ENCODE results near the gene ARID1B.

Gene ARID1B

DNA sequence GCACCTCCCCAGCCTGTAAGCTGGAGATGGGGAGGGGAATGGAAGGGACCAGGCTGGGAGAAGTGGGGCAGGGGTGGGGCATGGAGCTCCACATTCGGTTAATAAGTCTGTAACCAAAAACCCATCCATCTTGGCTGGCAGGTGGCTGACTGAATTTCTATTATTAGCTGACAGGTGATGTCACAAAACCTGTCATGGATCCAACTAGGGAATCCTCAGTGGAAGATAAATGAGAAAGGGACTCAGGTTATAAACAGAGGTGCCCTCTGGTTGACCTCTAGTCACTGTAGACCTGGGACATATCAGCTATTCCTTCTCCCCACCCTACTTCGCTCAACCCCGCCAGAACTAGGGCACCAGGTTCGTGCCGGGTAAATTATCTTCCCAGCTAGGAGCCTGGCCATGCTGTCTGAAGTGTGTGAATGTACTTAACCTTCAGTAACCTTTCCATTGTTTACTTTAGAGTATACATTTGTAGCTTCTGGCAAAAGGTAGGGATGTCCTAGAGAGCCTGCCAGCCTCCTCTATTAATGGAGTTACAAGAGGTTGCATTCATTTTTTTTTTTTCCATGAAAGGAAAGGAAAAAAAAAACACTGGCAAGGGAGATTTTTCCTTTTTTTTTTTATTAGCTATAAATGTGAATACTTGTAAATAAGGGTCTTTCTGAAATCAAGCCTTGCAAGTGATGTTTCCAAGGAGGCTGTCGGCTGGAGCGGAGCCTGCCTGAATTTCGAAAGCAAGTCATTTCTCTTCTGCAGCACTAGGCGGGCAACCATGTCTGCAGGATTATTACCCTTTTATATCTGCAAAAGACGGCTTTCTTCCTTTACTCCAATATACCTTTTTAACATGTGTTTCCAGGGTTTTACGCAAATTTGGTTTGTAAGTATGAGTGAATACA is 410.3 kb downstream of the ARID1B start:
- Histone ChIP-seq H3K4me1 (ENCODE audit: control insufficient read depth, insufficient read depth, low read length) (no peaks in the 10 kb centered on the region), H3K36me3 (ENCODE audit: control insufficient read depth, insufficient read depth, low read length) (peaks cover 25% of the 10 kb centered on the region)

DNA sequence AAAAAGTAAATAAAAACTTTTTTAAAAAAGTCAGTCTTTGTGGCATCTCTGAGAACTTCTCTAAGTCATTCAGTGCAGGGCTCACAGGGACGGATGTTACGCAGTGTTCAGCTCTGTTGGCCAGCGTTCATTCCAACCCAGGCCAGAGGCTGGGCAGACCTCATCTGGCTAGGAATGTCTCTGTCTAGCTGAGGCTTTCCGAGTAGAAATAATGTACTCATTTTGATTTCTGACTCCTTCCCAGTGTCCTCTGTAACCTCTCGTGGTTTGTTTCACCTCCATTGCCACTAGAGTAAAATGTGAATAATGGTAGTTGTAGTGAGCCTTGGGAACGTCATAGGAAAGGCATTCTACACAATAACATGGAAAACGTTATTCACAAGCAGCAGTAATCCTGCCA is 411.0 kb downstream of the ARID1B start:
- Histone ChIP-seq H3K27ac (ENCODE audit: insufficient read depth, low read depth, low read length, poor library complexity, severe bottlenecking) (no peak overlapping the region), H3K36me3 (ENCODE audit: control insufficient read depth, insufficient read depth, low read length) (peaks cover 28% of the 10 kb centered on the region), H3K4me1 (ENCODE audit: control insufficient read depth, insufficient read depth, low read length) (no peaks in the 10 kb centered on the region), H3K27me3 (ENCODE audit: control insufficient read depth, insufficient read depth, low read length, poor library complexity, severe bottlenecking) (no peaks in the 10 kb centered on the region), H3K9me3 (ENCODE audit: control insufficient read depth, low read length) (no peaks in the 10 kb centered on the region), H3K4me3 (ENCODE audit: insufficient read depth, low read depth, low read length) (no peak overlapping the region)
- WGBS, 2 experiments: 97 to 98% methylated on average over 7 of the region's 7 CpGs

More for the DNA sequence above, 410.3 kb downstream of the ARID1B start:
- Histone ChIP-seq H3K9me3 (ENCODE audit: control insufficient read depth, low read length) (no peaks in the 10 kb centered on the region), H3K27me3 (ENCODE audit: control insufficient read depth, insufficient read depth, low read length, poor library complexity, severe bottlenecking) (no peaks in the 10 kb centered on the region), H3K27ac (ENCODE audit: insufficient read depth, low read depth, low read length, poor library complexity, severe bottlenecking) (no peak overlapping the region), H3K4me3 (ENCODE audit: insufficient read depth, low read depth, low read length) (no peak overlapping the region)
- WGBS, 2 experiments: 87 to 90% methylated on average over 9 to 10 of the region's 11 CpGs

DNA sequence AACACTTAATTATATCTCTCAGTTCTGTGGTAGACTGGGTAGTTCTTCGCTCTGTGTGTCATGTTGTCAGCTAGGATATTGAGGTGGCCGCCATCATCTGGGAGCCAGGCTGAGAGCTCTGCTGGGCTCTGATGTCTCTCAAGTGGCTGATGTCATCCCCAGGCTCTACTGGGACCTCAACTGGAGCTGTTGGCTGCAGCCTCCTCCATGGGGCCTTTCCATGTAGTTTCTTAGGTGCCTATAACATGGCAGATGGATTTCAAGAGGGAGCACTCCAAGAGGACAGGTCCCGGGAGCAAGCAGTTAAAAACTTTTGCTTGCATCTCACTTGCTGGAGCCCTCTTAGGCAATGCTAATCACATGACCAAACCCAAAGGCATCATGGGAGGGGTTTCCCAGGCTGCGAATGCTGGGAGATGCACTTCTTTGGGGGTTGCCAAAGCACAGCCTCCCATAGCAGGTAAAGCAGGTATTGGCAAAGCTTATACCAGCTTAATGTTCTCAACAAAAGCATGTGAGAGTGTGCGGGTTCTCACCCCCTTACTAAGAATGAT is 416.3 kb downstream of the ARID1B start:
- Histone ChIP-seq H3K4me3 (ENCODE audit: insufficient read depth, low read depth, low read length) (no peak overlapping the region), H3K9me3 (ENCODE audit: control insufficient read depth, low read length) (no peaks in the 10 kb centered on the region), H3K36me3 (ENCODE audit: control insufficient read depth, insufficient read depth, low read length) (peaks cover 40% of the 10 kb centered on the region), H3K4me1 (ENCODE audit: control insufficient read depth, insufficient read depth, low read length) (no peaks in the 10 kb centered on the region), H3K27me3 (ENCODE audit: control insufficient read depth, insufficient read depth, low read length, poor library complexity, severe bottlenecking) (no peaks in the 10 kb centered on the region), H3K27ac (ENCODE audit: insufficient read depth, low read depth, low read length, poor library complexity, severe bottlenecking) (no peak overlapping the region)
- WGBS, 2 experiments: 96 to 98% methylated on average over 5 of the region's 5 CpGs

DNA sequence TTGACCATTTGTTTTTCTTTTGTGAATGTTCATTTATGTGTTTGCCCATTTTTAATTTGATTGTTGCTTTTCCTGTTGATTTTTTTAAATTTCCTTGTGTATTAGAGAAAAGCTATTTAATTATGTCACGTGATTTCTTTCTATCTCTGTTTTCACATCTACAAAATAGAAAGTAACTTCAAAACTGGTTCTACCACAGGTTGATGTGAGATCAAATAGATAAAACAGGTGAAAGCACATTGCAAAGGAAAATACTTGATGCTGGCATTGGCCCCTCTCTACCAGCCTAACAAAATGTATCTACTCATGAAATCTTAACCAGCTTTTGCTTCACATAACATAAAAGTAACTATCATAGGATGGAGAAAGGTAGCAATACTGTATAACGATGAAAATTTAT is 416.9 kb downstream of the ARID1B start:
- Histone ChIP-seq H3K36me3 (ENCODE audit: control insufficient read depth, insufficient read depth, low read length) (peaks cover 44% of the 10 kb centered on the region), H3K9me3 (ENCODE audit: control insufficient read depth, low read length) (no peaks in the 10 kb centered on the region), H3K27me3 (ENCODE audit: control insufficient read depth, insufficient read depth, low read length, poor library complexity, severe bottlenecking) (no peaks in the 10 kb centered on the region), H3K4me3 (ENCODE audit: insufficient read depth, low read depth, low read length) (no peak overlapping the region), H3K4me1 (ENCODE audit: control insufficient read depth, insufficient read depth, low read length) (no peaks in the 10 kb centered on the region), H3K27ac (ENCODE audit: insufficient read depth, low read depth, low read length, poor library complexity, severe bottlenecking) (no peak overlapping the region)
- 95% methylated on average over 2 of the region's 2 CpGs; no CpG with 5 or more reads in 1 of the 2 experiments for WGBS, 2 experiments

DNA sequence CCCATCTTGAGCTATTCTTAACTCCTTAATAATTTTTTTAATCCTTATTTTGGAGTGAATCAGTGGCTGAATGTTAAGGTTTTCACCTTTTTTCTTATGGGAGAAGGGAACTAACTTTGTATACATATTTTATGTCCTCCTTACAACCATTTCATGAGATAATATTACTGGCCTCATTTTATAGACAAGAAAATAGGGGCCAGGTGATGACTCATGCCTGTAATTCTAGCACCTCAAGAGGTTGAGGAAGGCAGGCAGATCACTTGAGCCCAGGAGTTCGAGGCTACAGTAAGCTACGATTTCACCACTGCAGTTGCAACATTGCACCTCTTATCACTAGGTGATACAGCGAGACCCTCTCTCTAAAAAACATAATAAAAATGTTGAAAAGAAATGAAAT is 417.5 kb downstream of the ARID1B start:
- peaks cover 42% of the 10 kb centered on the region for H3K36me3 ChIP-seq (ENCODE audit: control insufficient read depth, insufficient read depth, low read length)
- WGBS, 2 experiments: 97 to 99% methylated on average over 3 of the region's 3 CpGs

DNA sequence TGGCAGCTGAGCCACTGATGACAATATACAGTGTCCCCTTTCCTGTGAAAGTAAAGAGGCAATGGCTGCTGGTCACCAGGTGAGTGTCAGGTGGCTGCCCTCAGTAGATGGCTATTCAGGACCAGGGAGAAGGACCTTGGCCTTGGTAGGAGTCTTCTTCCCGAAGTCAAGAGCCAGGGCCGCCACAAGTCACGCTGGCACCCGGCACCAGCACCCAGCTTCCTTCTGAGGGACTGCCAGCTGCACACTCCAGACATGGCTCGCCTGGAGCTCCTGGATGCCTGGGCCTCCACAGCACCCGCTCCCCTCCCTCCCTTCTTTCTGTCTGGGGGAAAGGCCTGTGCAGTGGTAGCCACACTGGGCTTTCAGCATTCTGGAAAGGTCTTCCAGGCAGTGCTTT is 419.2 kb downstream of the ARID1B start:
- Histone ChIP-seq H3K36me3 (ENCODE audit: control insufficient read depth, insufficient read depth, low read length) (peaks cover 41% of the 10 kb centered on the region), H3K27ac (ENCODE audit: insufficient read depth, low read depth, low read length, poor library complexity, severe bottlenecking) (no peak overlapping the region), H3K4me1 (ENCODE audit: control insufficient read depth, insufficient read depth, low read length) (no peaks in the 10 kb centered on the region), H3K9me3 (ENCODE audit: control insufficient read depth, low read length) (no peaks in the 10 kb centered on the region), H3K27me3 (ENCODE audit: control insufficient read depth, insufficient read depth, low read length, poor library complexity, severe bottlenecking) (no peaks in the 10 kb centered on the region), H3K4me3 (ENCODE audit: insufficient read depth, low read depth, low read length) (no peak overlapping the region)
- 97 to 98% methylated on average over 6 of the region's 6 CpGs for WGBS, 2 experiments

More for the DNA sequence above, 417.5 kb downstream of the ARID1B start:
- Histone ChIP-seq H3K27ac (ENCODE audit: insufficient read depth, low read depth, low read length, poor library complexity, severe bottlenecking) (no peak overlapping the region), H3K4me3 (ENCODE audit: insufficient read depth, low read depth, low read length) (no peak overlapping the region), H3K9me3 (ENCODE audit: control insufficient read depth, low read length) (no peaks in the 10 kb centered on the region), H3K27me3 (ENCODE audit: control insufficient read depth, insufficient read depth, low read length, poor library complexity, severe bottlenecking) (no peaks in the 10 kb centered on the region), H3K4me1 (ENCODE audit: control insufficient read depth, insufficient read depth, low read length) (no peaks in the 10 kb centered on the region)

DNA sequence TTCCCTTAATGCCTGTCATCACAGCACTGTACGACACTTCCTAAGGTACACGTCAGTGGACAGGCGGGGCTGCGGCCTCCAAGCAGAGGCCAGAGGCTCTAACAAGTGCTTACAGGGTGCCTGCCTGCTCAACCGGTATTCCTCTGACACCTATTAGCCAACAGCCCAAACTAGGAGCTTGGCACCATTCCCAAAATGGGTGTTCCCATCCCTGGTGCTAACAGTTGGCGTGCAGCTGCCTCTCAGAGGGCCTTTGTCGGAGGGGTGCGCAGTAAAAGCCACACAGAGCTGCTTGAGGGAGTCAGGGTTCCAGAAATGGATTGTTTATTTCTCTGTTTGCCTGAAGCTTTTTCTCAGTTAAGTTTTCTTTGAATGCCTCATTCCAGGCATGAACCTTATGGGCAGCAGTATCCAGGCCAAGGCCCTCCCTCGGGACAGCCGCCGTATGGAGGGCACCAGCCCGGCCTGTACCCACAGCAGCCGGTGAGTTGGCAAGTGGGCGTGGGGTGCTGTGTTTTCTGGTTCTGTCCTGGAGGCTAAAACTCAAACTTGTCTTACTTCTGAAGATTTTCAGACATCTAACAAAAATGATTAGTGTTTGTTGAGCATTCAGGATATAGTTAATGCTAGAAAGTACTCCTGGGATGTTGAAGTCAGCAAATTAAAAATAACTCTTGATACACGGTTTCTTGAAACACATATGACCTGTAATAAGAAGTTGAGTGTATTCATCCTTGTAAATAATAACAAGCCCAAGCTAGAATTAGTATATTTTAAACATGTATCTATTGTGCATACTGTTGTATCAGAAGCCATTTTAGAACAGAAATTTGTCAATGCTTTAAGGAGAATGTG is 421.5 kb downstream of the ARID1B start:
- 96% methylated on average over 14 to 15 of the region's 15 CpGs for WGBS, 2 experiments
- no peaks in the 10 kb centered on the region for H3K4me1 ChIP-seq (ENCODE audit: control insufficient read depth, insufficient read depth, low read length)
- H3K27ac ChIP-seq (ENCODE audit: insufficient read depth, low read depth, low read length, poor library complexity, severe bottlenecking): no peak overlapping the region
- no peaks in the 10 kb centered on the region for H3K27me3 ChIP-seq (ENCODE audit: control insufficient read depth, insufficient read depth, low read length, poor library complexity, severe bottlenecking)
- H3K36me3 ChIP-seq (ENCODE audit: control insufficient read depth, insufficient read depth, low read length): peaks cover 48% of the 10 kb centered on the region
- H3K9me3 ChIP-seq (ENCODE audit: control insufficient read depth, low read length): no peaks in the 10 kb centered on the region
- H3K4me3 ChIP-seq (ENCODE audit: insufficient read depth, low read depth, low read length): no peak overlapping the region

DNA sequence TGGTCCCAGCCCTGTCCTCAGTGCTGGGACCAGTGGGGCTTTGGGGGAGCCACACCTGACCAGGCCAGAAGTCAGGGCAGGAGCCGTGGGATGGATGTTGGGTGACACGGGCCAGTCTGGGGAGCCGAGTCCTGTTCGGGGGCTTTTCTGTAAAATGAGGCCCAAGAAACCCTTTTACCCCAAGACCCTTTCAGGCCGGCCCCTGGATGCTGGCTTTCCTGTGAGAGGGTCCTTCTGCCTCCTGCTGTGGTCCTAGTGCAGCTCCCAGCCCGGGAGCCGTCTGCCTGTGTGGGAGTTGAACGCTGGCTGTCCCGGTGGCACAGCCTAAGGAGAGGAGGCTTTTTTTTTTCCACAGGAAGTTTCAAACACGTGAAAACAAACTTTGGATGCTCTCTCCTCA is 422.9 kb downstream of the ARID1B start:
- Histone ChIP-seq H3K27me3 (ENCODE audit: control insufficient read depth, insufficient read depth, low read length, poor library complexity, severe bottlenecking) (no peaks in the 10 kb centered on the region), H3K9me3 (ENCODE audit: control insufficient read depth, low read length) (no peaks in the 10 kb centered on the region), H3K27ac (ENCODE audit: insufficient read depth, low read depth, low read length, poor library complexity, severe bottlenecking) (no peak overlapping the region), H3K4me3 (ENCODE audit: insufficient read depth, low read depth, low read length) (no peak overlapping the region), H3K4me1 (ENCODE audit: control insufficient read depth, insufficient read depth, low read length) (no peaks in the 10 kb centered on the region), H3K36me3 (ENCODE audit: control insufficient read depth, insufficient read depth, low read length) (peaks cover 54% of the 10 kb centered on the region)
- WGBS, 2 experiments: 94 to 97% methylated on average over 10 of the region's 10 CpGs

DNA sequence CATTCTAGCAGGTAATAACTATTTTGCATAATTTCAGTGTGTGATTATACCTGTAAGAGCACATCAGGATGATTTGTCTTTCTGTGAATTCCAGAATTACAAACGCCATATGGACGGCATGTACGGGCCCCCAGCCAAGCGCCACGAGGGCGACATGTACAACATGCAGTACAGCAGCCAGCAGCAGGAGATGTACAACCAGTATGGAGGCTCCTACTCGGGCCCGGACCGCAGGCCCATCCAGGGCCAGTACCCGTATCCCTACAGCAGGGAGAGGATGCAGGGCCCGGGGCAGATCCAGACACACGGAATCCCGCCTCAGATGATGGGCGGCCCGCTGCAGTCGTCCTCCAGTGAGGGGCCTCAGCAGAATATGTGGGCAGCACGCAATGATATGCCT is 423.4 kb downstream of the ARID1B start:
- Histone ChIP-seq H3K4me1 (ENCODE audit: control insufficient read depth, insufficient read depth, low read length) (no peaks in the 10 kb centered on the region), H3K27ac (ENCODE audit: insufficient read depth, low read depth, low read length, poor library complexity, severe bottlenecking) (no peak overlapping the region), H3K36me3 (ENCODE audit: control insufficient read depth, insufficient read depth, low read length) (peaks cover 54% of the 10 kb centered on the region), H3K9me3 (ENCODE audit: control insufficient read depth, low read length) (no peaks in the 10 kb centered on the region), H3K27me3 (ENCODE audit: control insufficient read depth, insufficient read depth, low read length, poor library complexity, severe bottlenecking) (no peaks in the 10 kb centered on the region), H3K4me3 (ENCODE audit: insufficient read depth, low read depth, low read length) (no peak overlapping the region)
- WGBS, 2 experiments: 96% methylated on average over 17 of the region's 17 CpGs

DNA sequence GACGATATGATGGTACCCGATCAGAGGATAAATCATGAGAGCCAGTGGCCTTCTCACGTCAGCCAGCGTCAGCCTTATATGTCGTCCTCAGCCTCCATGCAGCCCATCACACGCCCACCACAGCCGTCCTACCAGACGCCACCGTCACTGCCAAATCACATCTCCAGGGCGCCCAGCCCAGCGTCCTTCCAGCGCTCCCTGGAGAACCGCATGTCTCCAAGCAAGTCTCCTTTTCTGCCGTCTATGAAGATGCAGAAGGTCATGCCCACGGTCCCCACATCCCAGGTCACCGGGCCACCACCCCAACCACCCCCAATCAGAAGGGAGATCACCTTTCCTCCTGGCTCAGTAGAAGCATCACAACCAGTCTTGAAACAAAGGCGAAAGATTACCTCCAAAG is 423.9 kb downstream of the ARID1B start:
- no peaks in the 10 kb centered on the region for H3K27me3 ChIP-seq (ENCODE audit: control insufficient read depth, insufficient read depth, low read length, poor library complexity, severe bottlenecking)
- no peak overlapping the region for H3K4me3 ChIP-seq (ENCODE audit: insufficient read depth, low read depth, low read length)
- peaks cover 52% of the 10 kb centered on the region for H3K36me3 ChIP-seq (ENCODE audit: control insufficient read depth, insufficient read depth, low read length)
- WGBS, 2 experiments: 93 to 94% methylated on average over 17 of the region's 17 CpGs
- no peak overlapping the region for H3K27ac ChIP-seq (ENCODE audit: insufficient read depth, low read depth, low read length, poor library complexity, severe bottlenecking)
- H3K9me3 ChIP-seq (ENCODE audit: control insufficient read depth, low read length): no peaks in the 10 kb centered on the region
- no peaks in the 10 kb centered on the region for H3K4me1 ChIP-seq (ENCODE audit: control insufficient read depth, insufficient read depth, low read length)

Measured in ectodermal cell (in vitro differentiated cells).